Left ventricle myocardium inferior (tissue), 1 donor: ENCODE data around the gene ZNF385C. TPM values are rescaled to one million over a fixed set of nuclear protein-coding genes. Genes with fewer than 3 reads are reported as not detected.

Experiments
- DNase-seq: peaks from one replicate; pipeline ENCODE4 v3.0.0-alpha.2; 2020
- H3K27ac ChIP-seq: fragments of 200-600 bp; replicated peaks from 2 replicates; pipeline ENCODE4 v1.8.0; 2021
- H3K27me3 ChIP-seq: fragments of 200-600 bp; 2 replicates; pipeline ENCODE4 v1.8.0; 2021; ENCODE audit warnings: low read depth
- H3K36me3 ChIP-seq: fragments of 200-600 bp; 2 replicates; pipeline ENCODE4 v1.8.0; 2021
- H3K4me1 ChIP-seq: fragments of 200-600 bp; 2 replicates; pipeline ENCODE4 v1.8.0; 2021
- H3K4me3 ChIP-seq: fragments of 200-600 bp; 2 replicates; pipeline ENCODE4 v1.8.0; 2021; ENCODE audit warnings: mild to moderate bottlenecking, moderate library complexity
- H3K9me3 ChIP-seq: fragments of 200-600 bp; replicated peaks from 2 replicates; pipeline ENCODE4 v1.8.0; 2021
- CTCF ChIP-seq: fragments of 200-600 bp; IDR thresholded peaks from 2 replicates; pipeline ENCODE4 v1.8.0; 2021; ENCODE audit warnings: antibody characterized with exemption, mild to moderate bottlenecking, borderline replicate concordance
- intact Hi-C: fragments of 100-400 bp; cut with micrococcal nuclease; formaldehyde crosslinking; loops from one replicate; pipeline ENCODE4 v1.11.0; 2022
- total RNA-seq: library from RNA; stranded (reverse); fragmentation: NEBNext Ultra II Directional; extraction: Animal tissue kit (Norgen Biotek cat#: 25700); gene quantifications from one replicate; pipeline ENCODE4 v1.2.1, GENCODE V29; 2021
- donor health status: DM: no; HTN: yes; CAD: no; lungs with severe emphysema.

ZNF385C gene
- total RNA-seq, 1 donor from 2014 or later, result 0.49 TPM

- H3K4me3 ChIP-seq, result no peak overlapping the region
- H3K9me3 ChIP-seq, result no peaks in the 10 kb centered on the region
- H3K4me1 ChIP-seq, result peaks cover 96% of the 10 kb centered on the region
- no peaks in the 10 kb centered on the region for H3K36me3 ChIP-seq
- intact Hi-C loops, result no loop called here
- no peak for DNase-seq
- H3K27me3 ChIP-seq, result no peaks in the 10 kb centered on the region
- H3K27ac ChIP-seq, result peak overlapping the region; percentile 67
- no peak for TF ChIP-seq CTCF
Measured at GRCh38 chr17:42138749-42139492, 40.6 kb upstream of the ZNF385C start.

- TF ChIP-seq CTCF, result no peak
- H3K36me3 ChIP-seq, result no peaks in the 10 kb centered on the region
Measured at GRCh38 chr17:42136654-42137051, 38.4 kb upstream of the ZNF385C start.

GRCh38 chr17:42135664-42136653 is 37.7 kb upstream of the ZNF385C start:
- no peak for TF ChIP-seq CTCF
- DNase-seq, result peak; percentile 75
- Histone ChIP-seq H3K36me3 (no peaks in the 10 kb centered on the region), H3K9me3 (no peaks in the 10 kb centered on the region), H3K4me3 (peak overlapping the region; percentile 52), H3K4me1 (peaks cover 98% of the 10 kb centered on the region), H3K27ac (peak overlapping the region; percentile 90), H3K27me3 (no peaks in the 10 kb centered on the region)
- intact Hi-C loops, result no loop called here

More at GRCh38 chr17:42136654-42137051, 38.4 kb upstream of the ZNF385C start:
- H3K4me1 ChIP-seq, result peaks cover 98% of the 10 kb centered on the region
- peak overlapping the region; percentile 52 for H3K4me3 ChIP-seq
- no peaks in the 10 kb centered on the region for H3K9me3 ChIP-seq
- peak overlapping the region; percentile 90 for H3K27ac ChIP-seq
- no peaks in the 10 kb centered on the region for H3K27me3 ChIP-seq
- intact Hi-C loops, result no loop called here
- DNase-seq, result no peak

GRCh38 chr17:42135151-42135550 is 36.9 kb upstream of the ZNF385C start:
- DNase-seq, result no peak
- no peak for TF ChIP-seq CTCF
- Histone ChIP-seq H3K27me3 (no peaks in the 10 kb centered on the region), H3K27ac (peak overlapping the region; percentile 90), H3K4me1 (peaks cover 100% of the 10 kb centered on the region), H3K36me3 (peaks cover 6% of the 10 kb centered on the region), H3K4me3 (peak overlapping the region; percentile 52), H3K9me3 (no peaks in the 10 kb centered on the region)
- intact Hi-C loops, result no loop called here

GRCh38 chr17:42133461-42134041 is 35.3 kb upstream of the ZNF385C start:
- DNase-seq, result no peak
- Histone ChIP-seq H3K9me3 (no peaks in the 10 kb centered on the region), H3K27ac (peak overlapping the region; percentile 90), H3K36me3 (peaks cover 22% of the 10 kb centered on the region), H3K4me3 (peak overlapping the region; percentile 30), H3K4me1 (peaks cover 100% of the 10 kb centered on the region), H3K27me3 (no peaks in the 10 kb centered on the region)
- TF ChIP-seq CTCF, result no peak
- intact Hi-C loops, result no loop called here
